IMR-90 (cell line): ENCODE data around the gene TP63. TPM values are rescaled to one million over a fixed set of nuclear protein-coding genes. Genes with fewer than 3 reads are reported as not detected.

Experiments
- ATAC-seq: fragments of 200-7000 bp; cut with Tn5 transposase; 2 replicates; pipeline ENCODE4 v1.9.1; 2020; ENCODE audit warnings: low read depth, mild to moderate bottlenecking, moderate library complexity
- BruUV-seq: library from RNA; stranded (reverse); fragments of 400-500 nt; replicated peaks from 2 replicates; lab custom pipeline; 2021; lab: Mats Ljungman, UMichigan
- CTCF ChIA-PET: fragments of 300-600 bp; formaldehyde crosslinking; extraction: SDS; loops from one replicate; lab custom pipeline; 2021; ENCODE audit warnings: antibody characterized with exemption; lab: Yijun Ruan, JAX
- POLR2A ChIA-PET: fragments of 300-600 bp; sonication (Branson Sonifier 250); formaldehyde crosslinking; loops from one replicate; lab custom pipeline; 2022; ENCODE audit warnings: antibody characterized with exemption; ENCODE audit not compliant: unreplicated experiment; lab: Charles Lee
- DNase-seq: peaks from one replicate; pipeline ENCODE4 v3.0.0; 2013
- H2AFZ ChIP-seq: replicated peaks from 2 replicates; pipeline ENCODE3; 2013; ENCODE audit warnings: low read length, mild to moderate bottlenecking; ENCODE audit not compliant: poor library complexity
- H2AK5ac ChIP-seq: 2 replicates; pipeline ENCODE4 v1.6.1; 2013; ENCODE audit warnings: low read depth, low read length, inconsistent platforms
- H2AK9ac ChIP-seq: replicated peaks from 2 replicates; pipeline ENCODE3; 2013; ENCODE audit warnings: mild to moderate bottlenecking, low read depth, low read length, moderate library complexity; ENCODE audit not compliant: poor library complexity
- H2BK120ac ChIP-seq: 2 replicates; pipeline ENCODE4 v1.6.1; 2013; ENCODE audit warnings: low read depth, low read length, inconsistent platforms
- H2BK15ac ChIP-seq: 3 replicates; pipeline ENCODE4 v1.6.1; 2013; ENCODE audit warnings: low read depth, low read length, inconsistent platforms
- H2BK20ac ChIP-seq: 2 replicates; pipeline ENCODE4 v1.6.1; 2013; ENCODE audit warnings: low read depth, mild to moderate bottlenecking, inconsistent platforms, low read length, moderate library complexity
- H2BK5ac ChIP-seq: 2 replicates; pipeline ENCODE4 v1.6.1; 2013; ENCODE audit warnings: mild to moderate bottlenecking, low read depth, low read length, inconsistent platforms; ENCODE audit not compliant: poor library complexity, severe bottlenecking
- H3K14ac ChIP-seq: replicated peaks from 2 replicates; pipeline ENCODE4 v1.6.1; 2013; ENCODE audit warnings: low read depth, low read length, inconsistent platforms
- H3K18ac ChIP-seq: 2 replicates; pipeline ENCODE4 v1.6.1; 2013; ENCODE audit warnings: low read depth, low read length, control low read depth
- H3K23ac ChIP-seq: 2 replicates; pipeline ENCODE4 v1.6.1; 2013; ENCODE audit warnings: low read depth, low read length, inconsistent platforms
- H3K27ac ChIP-seq: 2 replicates; pipeline ENCODE4 v1.5.1; 2013; ENCODE audit warnings: mild to moderate bottlenecking, control low read depth, low read length; ENCODE audit not compliant: insufficient read depth
- H3K27me3 ChIP-seq: 2 replicates; pipeline ENCODE4 v1.6.1; 2013; ENCODE audit warnings: low read length; ENCODE audit not compliant: control insufficient read depth, insufficient read depth
- H3K36me3 ChIP-seq: 2 replicates; pipeline ENCODE4 v1.6.1; 2013; ENCODE audit warnings: low read length, mixed read lengths; ENCODE audit not compliant: control insufficient read depth, insufficient read depth
- H3K4ac ChIP-seq: 2 replicates; pipeline ENCODE4 v1.6.1; 2013; ENCODE audit warnings: low read depth, low read length, inconsistent platforms
- H3K4me1 ChIP-seq: 2 replicates; pipeline ENCODE4 v1.6.1; 2013; ENCODE audit warnings: low read length, mixed read lengths; ENCODE audit not compliant: control insufficient read depth, insufficient read depth
- H3K4me2 ChIP-seq: 2 replicates; pipeline ENCODE4 v1.6.1; 2013; ENCODE audit warnings: low read depth, mild to moderate bottlenecking, control low read depth, low read length, moderate library complexity
- H3K4me3 ChIP-seq: 2 replicates; pipeline ENCODE4 v1.5.1; 2013; ENCODE audit warnings: low read depth, mild to moderate bottlenecking, control low read depth, low read length, moderate library complexity; ENCODE audit not compliant: insufficient read depth
- H3K56ac ChIP-seq: 2 replicates; pipeline ENCODE4 v1.6.1; 2013; ENCODE audit warnings: low read length, inconsistent platforms; ENCODE audit not compliant: insufficient read depth; ENCODE audit errors: extremely low read depth
- H3K79me1 ChIP-seq, 2 experiments: 2 replicates each; pipeline ENCODE4 v1.6.1; 2013; ENCODE audit warnings: low read length in 2 of 2, inconsistent platforms in 1 of 2, low read depth in 1 of 2
- H3K9ac ChIP-seq: 2 replicates; pipeline ENCODE4 v1.6.1; 2013; ENCODE audit warnings: low read depth, low read length, control low read depth
- H3K9me1 ChIP-seq: 2 replicates; pipeline ENCODE4 v1.6.1; 2013; ENCODE audit warnings: low read length, inconsistent platforms; ENCODE audit not compliant: insufficient read depth
- H3K9me3 ChIP-seq: 2 replicates; pipeline ENCODE4 v1.6.1; 2013; ENCODE audit warnings: low read length; ENCODE audit not compliant: control insufficient read depth, insufficient read depth
- H4K20me1 ChIP-seq: 2 replicates; pipeline ENCODE4 v1.6.1; 2013; ENCODE audit warnings: low read length, inconsistent platforms; ENCODE audit not compliant: insufficient read depth
- H4K5ac ChIP-seq: 2 replicates; pipeline ENCODE4 v1.6.1; 2013; ENCODE audit warnings: mild to moderate bottlenecking, low read depth, low read length, control low read depth
- H4K8ac ChIP-seq, 2 experiments: 2 replicates each; pipeline ENCODE4 v1.6.1; 2013; ENCODE audit warnings: low read depth in 2 of 2, low read length in 2 of 2, control low read depth in 1 of 2, inconsistent platforms in 1 of 2
- H4K91ac ChIP-seq: 2 replicates; pipeline ENCODE4 v1.6.1; 2013; ENCODE audit warnings: low read depth, low read length, inconsistent platforms; ENCODE audit not compliant: insufficient read depth
- CEBPB ChIP-seq: IDR thresholded peaks from 2 replicates; pipeline ENCODE4 v1.6.1; 2012; ENCODE audit warnings: low read depth, low read length, improper control_type of control experiment
- CHD1 ChIP-seq: IDR thresholded peaks from 2 replicates; pipeline ENCODE4 v1.6.1; 2012; ENCODE audit warnings: low read depth, low read length, improper control_type of control experiment
- FOS ChIP-seq: fragments of 150-350 bp; IDR thresholded peaks from 2 replicates; pipeline ENCODE4 v1.6.1; 2016; ENCODE audit warnings: low read depth, low read length
- MAFK ChIP-seq: IDR thresholded peaks from 2 replicates; pipeline ENCODE4 v1.6.1; 2012; ENCODE audit warnings: low read depth, low read length, improper control_type of control experiment
- MAZ ChIP-seq: IDR thresholded peaks from 2 replicates; pipeline ENCODE4 v1.6.1; 2012; ENCODE audit warnings: low read depth, mild to moderate bottlenecking, low read length, improper control_type of control experiment, moderate library complexity, borderline replicate concordance
- MXI1 ChIP-seq: IDR thresholded peaks from 2 replicates; pipeline ENCODE4 v1.6.1; 2012; ENCODE audit warnings: low read depth, mild to moderate bottlenecking, low read length, moderate library complexity, borderline replicate concordance
- NFE2L2 ChIP-seq: fragments of 150-350 bp; IDR thresholded peaks from 2 replicates; pipeline ENCODE4 v1.6.1; 2016; ENCODE audit warnings: low read depth, mild to moderate bottlenecking, low read length
- RCOR1 ChIP-seq: IDR thresholded peaks from 2 replicates; pipeline ENCODE4 v1.6.1; 2012; ENCODE audit warnings: mild to moderate bottlenecking, low read length, improper control_type of control experiment; ENCODE audit not compliant: insufficient replicate concordance
- RFX5 ChIP-seq: IDR thresholded peaks from 2 replicates; pipeline ENCODE4 v1.8.0; 2012; ENCODE audit warnings: low read depth, mild to moderate bottlenecking, low read length, moderate library complexity
- SMC3 ChIP-seq: fragments of 150-350 bp; IDR thresholded peaks from 2 replicates; pipeline ENCODE4 v1.6.1; 2016; ENCODE audit warnings: low read depth, mild to moderate bottlenecking, antibody characterized with exemption, low read length, moderate library complexity
- WGBS, 2 experiments: methylation state at CpG; one replicate each; pipeline versions ENCODE4 v1.1.5 to v1.1.7; 2013; ENCODE audit warnings: missing lambda C conversion rate in 2 of 2; ENCODE audit not compliant: insufficient read length in 1 of 2; ENCODE audit errors: extremely low coverage in 2 of 2; 5-methylcytosine and 5-hydroxymethylcytosine counted together
- dilution Hi-C: fragments of 300-500 bp; cut with HindIII; formaldehyde crosslinking; loops from one replicate; pipeline ENCODE4 v1.14.3; 2018; ENCODE audit warnings: low sequenced_read_pairs; ENCODE audit not compliant: unreplicated experiment
- in situ Hi-C: fragments of 300-500 bp; cut with MboI; formaldehyde crosslinking; loops from 3 replicates; pipeline ENCODE4 v1.14.3; 2019; ENCODE audit warnings: low sequenced_read_pairs, inconsistent platforms, mixed read lengths
- intact Hi-C: fragments of 100-400 bp; cut with micrococcal nuclease; formaldehyde crosslinking; loops from 2 replicates; pipeline ENCODE4 v1.10.0; 2022
- polyA plus RNA-seq, 3 experiments: library from polyadenylated mRNA; depleted of rRNA; stranded (reverse); fragments of >200 nt; gene quantifications; 2 replicates each; pipeline ENCODE4 v1.2.3, GENCODE V29; 2012; ENCODE audit warnings: low replicate concordance in 1 of 3
- total RNA-seq: library from RNA; depleted of rRNA; stranded (reverse); fragments of >200 nt; gene quantifications from 2 replicates; pipeline ENCODE4 v1.2.3, GENCODE V29; 2012
- TF ChIP-seq, protein P1 (sequence below): conservative IDR thresholded peaks from 2 replicates; pipeline ENCODE4 v1.5.1; 2012; ENCODE audit warnings: mild to moderate bottlenecking, low read depth, low read length, improper control_type of control experiment
- TF ChIP-seq, protein P2 (sequence below): fragments of 150-350 bp; IDR thresholded peaks from 2 replicates; pipeline ENCODE4 v1.6.1; 2017; ENCODE audit warnings: mild to moderate bottlenecking, antibody characterized with exemption, low read length, low read depth

TP63 gene
- total and polyA plus RNA-seq, 2 of the 4 experiments (the other 2 are of a cell fraction), result not detected

DNA sequence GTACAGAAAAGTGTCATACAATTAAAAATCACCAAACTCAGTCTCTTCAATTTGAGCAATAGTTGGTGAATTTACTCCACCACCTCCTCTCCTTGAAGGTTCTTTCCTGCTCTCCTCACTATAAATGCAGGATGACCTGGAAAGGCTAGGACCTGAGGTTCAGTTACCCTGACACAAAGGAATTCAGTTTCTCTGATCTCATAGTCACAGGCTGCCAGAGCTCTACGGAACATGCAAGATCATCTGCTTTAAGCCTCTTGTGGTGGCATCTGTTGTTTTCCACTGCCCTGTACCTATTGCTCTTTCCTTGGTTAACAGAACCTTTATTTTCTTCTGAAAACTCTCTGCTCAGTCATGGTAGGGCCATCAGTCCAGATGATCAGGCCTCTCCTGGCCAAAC, 4.9 kb upstream of the TP63 start:
- H2AFZ ChIP-seq, result no peak overlapping the region
- ChIA-PET CTCF (no interaction called here), POLR2A (no interaction called here)
- no peak overlapping the region for H4K5ac ChIP-seq
- H3K9me3 ChIP-seq, result no peaks in the 10 kb centered on the region
- H4K20me1 ChIP-seq, result no peaks in the 10 kb centered on the region
- no peaks in the 10 kb centered on the region for H3K9me1 ChIP-seq
- no peak overlapping the region for H3K27ac ChIP-seq
- H2BK20ac ChIP-seq, result no peak overlapping the region
- ATAC-seq, result no peak
- H3K27me3 ChIP-seq, result no peaks in the 10 kb centered on the region
- no peak overlapping the region for H3K9ac ChIP-seq
- H2AK5ac ChIP-seq, result no peak overlapping the region
- TF ChIP-seq RCOR1, result no peak
- TF ChIP-seq MAFK, result no peak
- TF ChIP-seq CEBPB, result no peak
- no peak for TF ChIP-seq MXI1
- no peak for TF ChIP-seq NFE2L2
- no peak for TF ChIP-seq RFX5
- TF ChIP-seq CHD1, result no peak
- TF ChIP-seq SMC3, result no peak
- TF ChIP-seq, protein P1, sequence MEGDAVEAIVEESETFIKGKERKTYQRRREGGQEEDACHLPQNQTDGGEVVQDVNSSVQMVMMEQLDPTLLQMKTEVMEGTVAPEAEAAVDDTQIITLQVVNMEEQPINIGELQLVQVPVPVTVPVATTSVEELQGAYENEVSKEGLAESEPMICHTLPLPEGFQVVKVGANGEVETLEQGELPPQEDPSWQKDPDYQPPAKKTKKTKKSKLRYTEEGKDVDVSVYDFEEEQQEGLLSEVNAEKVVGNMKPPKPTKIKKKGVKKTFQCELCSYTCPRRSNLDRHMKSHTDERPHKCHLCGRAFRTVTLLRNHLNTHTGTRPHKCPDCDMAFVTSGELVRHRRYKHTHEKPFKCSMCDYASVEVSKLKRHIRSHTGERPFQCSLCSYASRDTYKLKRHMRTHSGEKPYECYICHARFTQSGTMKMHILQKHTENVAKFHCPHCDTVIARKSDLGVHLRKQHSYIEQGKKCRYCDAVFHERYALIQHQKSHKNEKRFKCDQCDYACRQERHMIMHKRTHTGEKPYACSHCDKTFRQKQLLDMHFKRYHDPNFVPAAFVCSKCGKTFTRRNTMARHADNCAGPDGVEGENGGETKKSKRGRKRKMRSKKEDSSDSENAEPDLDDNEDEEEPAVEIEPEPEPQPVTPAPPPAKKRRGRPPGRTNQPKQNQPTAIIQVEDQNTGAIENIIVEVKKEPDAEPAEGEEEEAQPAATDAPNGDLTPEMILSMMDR, result no peak
- TF ChIP-seq, protein P2, sequence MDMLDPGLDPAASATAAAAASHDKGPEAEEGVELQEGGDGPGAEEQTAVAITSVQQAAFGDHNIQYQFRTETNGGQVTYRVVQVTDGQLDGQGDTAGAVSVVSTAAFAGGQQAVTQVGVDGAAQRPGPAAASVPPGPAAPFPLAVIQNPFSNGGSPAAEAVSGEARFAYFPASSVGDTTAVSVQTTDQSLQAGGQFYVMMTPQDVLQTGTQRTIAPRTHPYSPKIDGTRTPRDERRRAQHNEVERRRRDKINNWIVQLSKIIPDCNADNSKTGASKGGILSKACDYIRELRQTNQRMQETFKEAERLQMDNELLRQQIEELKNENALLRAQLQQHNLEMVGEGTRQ, result no peak
- TF ChIP-seq FOS, result no peak
- no peak for TF ChIP-seq MAZ
- no peak for DNase-seq
- dilution Hi-C loops (no loop called here), intact Hi-C loops (no loop called here), in situ Hi-C loops (no loop called here)
- H4K8ac ChIP-seq, result no peak overlapping the region
- H3K4me3 ChIP-seq, result no peak overlapping the region
- no peak overlapping the region for H2BK120ac ChIP-seq
- BruUV-seq, result no TSS peak
- H3K18ac ChIP-seq, result no peak overlapping the region
- WGBS, 2 experiments, result 100% methylated on average over 1 of the region's 1 CpG; no CpG with 5 or more reads in 1 of the 2 experiments
- H2AK9ac ChIP-seq, result no peak overlapping the region
- no peaks in the 10 kb centered on the region for H3K4me1 ChIP-seq
- H3K79me1 ChIP-seq, result no peaks in the 10 kb centered on the region
- no peak overlapping the region for H2BK5ac ChIP-seq
- no peak overlapping the region for H3K4ac ChIP-seq
- no peak overlapping the region for H3K14ac ChIP-seq
- H3K4me2 ChIP-seq, result no peak overlapping the region
- H3K56ac ChIP-seq, result no peak overlapping the region
- H4K91ac ChIP-seq, result no peak overlapping the region
- no peak overlapping the region for H3K23ac ChIP-seq
- no peak overlapping the region for H2BK15ac ChIP-seq
- no peaks in the 10 kb centered on the region for H3K36me3 ChIP-seq
